Panc1 (cell line): ENCODE measurements around the gene SLC17A5. TPM values are rescaled to one million over a fixed set of nuclear protein-coding genes. Genes with fewer than 3 reads are reported as not detected.

Source experiments
- ATAC-seq: fragments of 200-7000 bp; cut with Tn5 transposase; 2 replicates; pipeline ENCODE4 v1.9.1; 2020; ENCODE audit warnings: mild to moderate bottlenecking, moderate library complexity
- BruUV-seq: library from RNA; stranded (reverse); fragments of 400-500 nt; replicated peaks from 2 replicates; lab custom pipeline; 2021; lab: Mats Ljungman, UMichigan
- CTCF ChIA-PET: fragments of 300-600 bp; sonication (Branson Sonifier 250); formaldehyde crosslinking; loops from one replicate; lab custom pipeline; 2022; ENCODE audit warnings: antibody characterized with exemption; lab: Charles Lee
- POLR2A ChIA-PET: fragments of 300-600 bp; sonication (Branson Sonifier 250); formaldehyde crosslinking; loops from one replicate; lab custom pipeline; 2022; ENCODE audit warnings: antibody characterized with exemption; lab: Charles Lee
- DNase-seq: peaks from one replicate; pipeline ENCODE4 v3.0.0-alpha.2; 2010; ENCODE audit warnings: low read depth, low spot score
- H3K27ac ChIP-seq: 2 replicates; pipeline ENCODE4 v1.5.1; 2011; ENCODE audit warnings: mild to moderate bottlenecking, low read length, inconsistent platforms
- H3K27me3 ChIP-seq: fragments of 200-500 bp; sonication (Bioruptor generic); 2 replicates; pipeline ENCODE4 v1.6.0; 2014; ENCODE audit warnings: low read length, inconsistent platforms; ENCODE audit not compliant: control insufficient read depth, insufficient read depth
- H3K36me3 ChIP-seq: fragments of 200-500 bp; sonication (Bioruptor generic); 2 replicates; pipeline ENCODE4 v1.5.1; 2014; ENCODE audit warnings: inconsistent platforms, mild to moderate bottlenecking, low read length, moderate library complexity; ENCODE audit not compliant: control insufficient read depth, insufficient read depth
- H3K4me1 ChIP-seq: 2 replicates; pipeline ENCODE4 v1.5.1; 2011; ENCODE audit warnings: inconsistent platforms, mild to moderate bottlenecking, low read length, moderate library complexity; ENCODE audit not compliant: control insufficient read depth, insufficient read depth
- H3K4me3 ChIP-seq, 2 experiments: 2 replicates each; pipeline ENCODE4 v1.5.1; 2011 to 2012; ENCODE audit warnings: low read depth in 2 of 2, low read length in 2 of 2, mild to moderate bottlenecking in 2 of 2, inconsistent platforms in 1 of 2, moderate library complexity in 1 of 2
- H3K9me3 ChIP-seq: fragments of 200-500 bp; sonication (Bioruptor generic); 2 replicates; pipeline ENCODE4 v1.5.1; 2014; ENCODE audit warnings: low read depth, mild to moderate bottlenecking, inconsistent platforms, low read length, moderate library complexity; ENCODE audit not compliant: control insufficient read depth, insufficient read depth
- POLR2AphosphoS5 ChIP-seq: IDR thresholded peaks from 2 replicates; pipeline ENCODE4 v1.6.1; 2012; ENCODE audit warnings: mild to moderate bottlenecking, low read depth, low read length, moderate library complexity
- SIN3A ChIP-seq: IDR thresholded peaks from 2 replicates; pipeline ENCODE4 v1.6.1; 2012; ENCODE audit warnings: low read depth, mild to moderate bottlenecking, low read length, moderate library complexity, borderline replicate concordance; ENCODE audit not compliant: insufficient read depth
- TCF7L2 ChIP-seq: IDR thresholded peaks from 2 replicates; pipeline ENCODE4 v1.6.1; 2011; ENCODE audit warnings: mild to moderate bottlenecking, low read depth, low read length, inconsistent platforms
- in situ Hi-C: cut with HindIII; loops from 2 replicates; pipeline ENCODE4 v1.10.0; 2016; ENCODE audit warnings: low sequenced_read_pairs, low pct_unique_long_range_greater_than_20kb
- intact Hi-C: fragments of 100-400 bp; cut with micrococcal nuclease; formaldehyde crosslinking; loops from one replicate; pipeline ENCODE4 v1.10.0; 2022; ENCODE audit not compliant: unreplicated experiment
- total RNA-seq: library from RNA; stranded (reverse); gene quantifications from one replicate; pipeline ENCODE4 v1.2.1, GENCODE V29; 2021; ENCODE audit not compliant: unreplicated experiment
- TF ChIP-seq, protein P1 (sequence below), 2 experiments: IDR thresholded peaks; 2 replicates each; pipeline ENCODE4 v1.6.1; 2011 to 2012; ENCODE audit warnings: low read depth in 2 of 2, control low read depth in 1 of 2, low read length in 1 of 2, mild to moderate bottlenecking in 1 of 2, moderate library complexity in 1 of 2; ENCODE audit not compliant: insufficient read depth in 1 of 2
- TF ChIP-seq, protein P2 (sequence below): fragments of 450-650 bp; IDR thresholded peaks from 2 replicates; pipeline ENCODE4 v1.5.1; 2017; ENCODE audit warnings: mild to moderate bottlenecking

Gene SLC17A5
- total RNA-seq, 1 experiment from 2014 or later, result 20.6 TPM

- ChIA-PET CTCF (no interaction called here), POLR2A (no interaction called here)
- in situ Hi-C loops, result no loop called here
- intact Hi-C loops, result no loop called here
- TF ChIP-seq, protein P1, sequence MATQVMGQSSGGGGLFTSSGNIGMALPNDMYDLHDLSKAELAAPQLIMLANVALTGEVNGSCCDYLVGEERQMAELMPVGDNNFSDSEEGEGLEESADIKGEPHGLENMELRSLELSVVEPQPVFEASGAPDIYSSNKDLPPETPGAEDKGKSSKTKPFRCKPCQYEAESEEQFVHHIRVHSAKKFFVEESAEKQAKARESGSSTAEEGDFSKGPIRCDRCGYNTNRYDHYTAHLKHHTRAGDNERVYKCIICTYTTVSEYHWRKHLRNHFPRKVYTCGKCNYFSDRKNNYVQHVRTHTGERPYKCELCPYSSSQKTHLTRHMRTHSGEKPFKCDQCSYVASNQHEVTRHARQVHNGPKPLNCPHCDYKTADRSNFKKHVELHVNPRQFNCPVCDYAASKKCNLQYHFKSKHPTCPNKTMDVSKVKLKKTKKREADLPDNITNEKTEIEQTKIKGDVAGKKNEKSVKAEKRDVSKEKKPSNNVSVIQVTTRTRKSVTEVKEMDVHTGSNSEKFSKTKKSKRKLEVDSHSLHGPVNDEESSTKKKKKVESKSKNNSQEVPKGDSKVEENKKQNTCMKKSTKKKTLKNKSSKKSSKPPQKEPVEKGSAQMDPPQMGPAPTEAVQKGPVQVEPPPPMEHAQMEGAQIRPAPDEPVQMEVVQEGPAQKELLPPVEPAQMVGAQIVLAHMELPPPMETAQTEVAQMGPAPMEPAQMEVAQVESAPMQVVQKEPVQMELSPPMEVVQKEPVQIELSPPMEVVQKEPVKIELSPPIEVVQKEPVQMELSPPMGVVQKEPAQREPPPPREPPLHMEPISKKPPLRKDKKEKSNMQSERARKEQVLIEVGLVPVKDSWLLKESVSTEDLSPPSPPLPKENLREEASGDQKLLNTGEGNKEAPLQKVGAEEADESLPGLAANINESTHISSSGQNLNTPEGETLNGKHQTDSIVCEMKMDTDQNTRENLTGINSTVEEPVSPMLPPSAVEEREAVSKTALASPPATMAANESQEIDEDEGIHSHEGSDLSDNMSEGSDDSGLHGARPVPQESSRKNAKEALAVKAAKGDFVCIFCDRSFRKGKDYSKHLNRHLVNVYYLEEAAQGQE (IDR thresholded peaks at IDR 0.05; ENCODE audit: insufficient read depth in 1 of 2, low read depth in 2 of 2, low read length in 1 of 2), result no peak
- TF ChIP-seq POLR2AphosphoS5, result no peak
- TF ChIP-seq, protein P2, sequence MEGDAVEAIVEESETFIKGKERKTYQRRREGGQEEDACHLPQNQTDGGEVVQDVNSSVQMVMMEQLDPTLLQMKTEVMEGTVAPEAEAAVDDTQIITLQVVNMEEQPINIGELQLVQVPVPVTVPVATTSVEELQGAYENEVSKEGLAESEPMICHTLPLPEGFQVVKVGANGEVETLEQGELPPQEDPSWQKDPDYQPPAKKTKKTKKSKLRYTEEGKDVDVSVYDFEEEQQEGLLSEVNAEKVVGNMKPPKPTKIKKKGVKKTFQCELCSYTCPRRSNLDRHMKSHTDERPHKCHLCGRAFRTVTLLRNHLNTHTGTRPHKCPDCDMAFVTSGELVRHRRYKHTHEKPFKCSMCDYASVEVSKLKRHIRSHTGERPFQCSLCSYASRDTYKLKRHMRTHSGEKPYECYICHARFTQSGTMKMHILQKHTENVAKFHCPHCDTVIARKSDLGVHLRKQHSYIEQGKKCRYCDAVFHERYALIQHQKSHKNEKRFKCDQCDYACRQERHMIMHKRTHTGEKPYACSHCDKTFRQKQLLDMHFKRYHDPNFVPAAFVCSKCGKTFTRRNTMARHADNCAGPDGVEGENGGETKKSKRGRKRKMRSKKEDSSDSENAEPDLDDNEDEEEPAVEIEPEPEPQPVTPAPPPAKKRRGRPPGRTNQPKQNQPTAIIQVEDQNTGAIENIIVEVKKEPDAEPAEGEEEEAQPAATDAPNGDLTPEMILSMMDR, result no peak
- TF ChIP-seq TCF7L2, result no peak
- no peak for TF ChIP-seq SIN3A
- ATAC-seq, result no peak
- BruUV-seq, result no TSS peak
- H3K36me3 ChIP-seq, result no peaks in the 10 kb centered on the region
- no peak overlapping the region for H3K27ac ChIP-seq
- H3K27me3 ChIP-seq, result no peaks in the 10 kb centered on the region
- 0 out of 2 replicates have a peak, but pooled peaks cover 2% of the 10 kb centered on the region for H3K4me1 ChIP-seq
- no peak overlapping the region for H3K4me3 ChIP-seq
- no peak for DNase-seq
- no peaks in the 10 kb centered on the region for H3K9me3 ChIP-seq
These were observed 15.2 kb upstream of the SLC17A5 start for GRCh38 chr6:73669005-73669404.

- no peak overlapping the region for H3K27ac ChIP-seq
- POLR2A ChIA-PET, result interaction anchor here (0.5 kb wide), 1 partner anchor 88 kb away, joined by 3 read pairs; no protein-coding TSS in a partner anchor
These were observed 14.0 kb upstream of the SLC17A5 start for GRCh38 chr6:73667798-73668197.

More at GRCh38 chr6:73667798-73668197, 14.0 kb upstream of the SLC17A5 start:
- Histone ChIP-seq H3K27me3 (no peaks in the 10 kb centered on the region), H3K36me3 (no peaks in the 10 kb centered on the region), H3K9me3 (no peaks in the 10 kb centered on the region), H3K4me1 (0 out of 2 replicates have a peak, but pooled peaks cover 2% of the 10 kb centered on the region), H3K4me3 (no peak overlapping the region)
- ATAC-seq (no peak), DNase-seq (no peak)
- intact Hi-C loops, result no loop called here
- no TSS peak for BruUV-seq
- in situ Hi-C loops, result no loop called here
- TF ChIP-seq, protein P2, result no peak
- TF ChIP-seq SIN3A (no peak), TCF7L2 (no peak), POLR2AphosphoS5 (no peak)
- TF ChIP-seq, protein P1 (IDR thresholded peaks at IDR 0.05; ENCODE audit: insufficient read depth in 1 of 2, low read depth in 2 of 2, low read length in 1 of 2), result no peak
- CTCF ChIA-PET, result no interaction called here
